RPMI8226 (cell line): Measurements from ENCODE around the gene TLR4.

ENCODE experiments used
- DNase-seq: peaks from one replicate; pipeline ENCODE4 v3.0.0-alpha.2; 2015

TLR4 gene

DNA sequence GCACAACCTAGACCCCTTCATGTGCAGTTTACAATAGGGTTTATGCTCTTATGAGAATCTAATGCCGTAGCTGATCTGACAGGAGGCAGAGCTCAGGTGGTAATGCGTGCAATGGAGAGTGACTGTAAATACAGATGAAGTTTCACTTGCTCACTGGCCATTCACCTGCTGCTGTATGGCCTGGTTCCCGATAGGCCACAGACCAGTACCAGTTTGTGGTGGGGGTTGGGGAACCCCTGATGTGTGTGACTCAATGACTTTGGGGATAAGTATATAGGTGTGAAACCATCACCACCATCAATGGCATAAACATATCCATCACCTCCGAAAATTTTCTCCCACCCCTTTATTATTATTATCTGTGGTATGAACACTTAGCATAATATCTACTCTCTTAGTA, 42.1 kb downstream of the TLR4 start:
- no peak for DNase-seq

GRCh38 chr9:117747386-117747970, 43.3 kb downstream of the TLR4 start:
- DNase-seq: no peak

DNA sequence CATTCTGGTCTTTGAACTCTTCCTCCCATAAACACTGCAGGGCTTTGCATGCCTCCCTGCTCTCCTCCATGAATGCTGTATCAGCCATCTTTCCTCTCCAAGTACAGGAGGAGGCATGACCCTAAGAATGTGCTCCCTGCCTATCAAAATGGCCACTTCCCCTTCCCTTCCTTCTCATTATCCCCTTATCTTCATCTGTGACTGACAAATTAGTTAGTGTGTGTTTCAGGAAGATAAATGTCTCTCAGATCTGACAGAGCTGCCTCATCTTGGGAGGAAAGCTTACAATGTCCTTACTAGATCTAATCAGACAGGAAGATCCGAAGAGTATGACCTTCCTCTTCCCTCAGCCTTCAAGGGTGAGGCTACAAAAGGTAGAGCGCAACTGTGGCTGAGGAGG, 46.2 kb downstream of the TLR4 start:
- DNase-seq: no peak

DNA sequence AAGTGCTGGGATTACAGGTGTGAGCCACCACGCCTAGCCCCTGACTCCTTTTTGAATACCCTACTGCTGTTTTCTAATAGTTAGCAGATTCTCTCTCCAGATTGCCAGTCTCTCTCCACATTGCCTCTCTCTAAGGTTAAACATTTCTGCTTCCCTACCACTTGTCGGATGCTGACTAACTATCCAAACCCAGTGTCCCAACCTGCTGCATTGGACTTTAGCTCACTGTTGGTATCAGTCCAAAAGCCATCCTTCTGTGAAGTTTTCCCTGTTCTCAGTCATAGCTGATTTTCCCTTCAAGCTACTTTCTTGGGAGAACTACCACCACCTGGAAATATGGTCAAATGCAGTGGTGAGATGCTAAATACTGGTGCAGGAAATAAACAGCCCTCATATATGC, 48.7 kb downstream of the TLR4 start:
- no peak for DNase-seq

GRCh38 chr9:117757561-117758190, 53.5 kb downstream of the TLR4 start:
- DNase-seq: no peak

DNA sequence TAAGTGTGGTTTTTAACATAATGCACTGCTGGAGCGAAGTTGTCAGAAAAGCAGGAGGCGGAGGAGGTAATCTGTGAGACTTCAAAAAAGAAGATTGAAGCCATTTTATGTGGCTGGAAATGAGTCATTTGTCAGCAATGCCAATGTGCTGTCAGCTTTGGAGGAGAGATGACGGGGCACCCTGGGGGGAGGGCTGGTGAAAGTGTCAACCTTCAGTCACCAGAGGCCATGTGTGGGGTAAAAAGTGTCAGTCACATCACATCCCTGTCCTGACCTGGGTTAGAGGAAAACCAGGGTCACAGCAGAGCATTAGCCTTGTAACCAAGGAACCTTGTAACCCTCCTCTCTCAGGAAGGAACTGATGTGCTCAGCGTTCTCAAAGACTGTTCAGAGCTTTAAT, 59.1 kb downstream of the TLR4 start:
- no peak for DNase-seq

DNA sequence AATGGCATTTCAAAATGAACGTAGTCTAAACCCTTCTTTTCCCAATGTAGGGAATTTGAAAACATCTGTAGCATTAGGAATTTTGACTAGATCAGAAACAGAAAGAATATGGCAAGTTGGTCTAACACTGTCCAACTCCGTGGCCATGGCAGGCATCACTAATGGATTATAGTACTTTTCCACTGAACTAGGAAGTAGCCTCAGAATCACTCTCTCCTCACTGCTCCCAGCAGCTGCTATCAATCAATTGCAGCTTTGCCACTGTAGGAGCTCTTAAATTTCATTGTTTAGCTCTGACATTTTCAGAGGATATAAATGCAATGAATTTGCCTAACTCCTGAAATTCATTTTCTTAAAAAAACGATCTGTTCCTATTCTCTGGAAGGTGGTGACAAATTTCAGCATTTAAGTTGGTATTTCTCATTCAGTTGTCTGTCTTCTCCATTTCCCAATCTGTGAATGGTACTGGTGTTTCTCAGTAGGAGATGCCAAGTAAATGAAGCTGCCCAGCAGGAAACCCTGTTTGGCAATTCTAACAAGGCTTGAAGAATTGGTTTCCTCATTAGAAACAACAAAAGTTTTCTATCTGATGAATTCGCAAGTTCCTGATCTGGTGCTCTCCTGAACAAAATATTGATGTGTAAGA, 64.7 kb downstream of the TLR4 start:
- DNase-seq: no peak

- DNase-seq: no peak
Observed at GRCh38 chr9:117771136-117771535, 66.9 kb downstream of the TLR4 start.

DNA sequence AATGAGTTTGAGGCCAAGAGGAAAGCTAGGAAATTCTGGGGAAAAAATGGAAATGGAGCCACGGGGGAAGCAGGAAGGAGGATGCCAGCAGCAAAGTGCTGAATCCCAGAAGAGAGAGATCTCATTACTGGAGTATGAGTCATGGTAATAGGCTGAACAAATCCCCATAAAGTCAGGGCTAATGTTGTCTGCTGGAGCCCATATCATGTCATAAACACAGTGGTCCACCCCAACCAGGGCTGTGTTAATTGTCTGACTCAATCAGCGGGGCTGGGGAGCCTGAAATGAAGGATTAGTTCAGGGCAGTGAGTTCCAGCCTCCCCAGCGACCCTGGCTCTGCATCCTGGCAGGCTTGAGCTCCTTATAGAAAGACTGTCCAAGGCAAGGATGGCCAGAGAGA, 68.8 kb downstream of the TLR4 start:
- DNase-seq: no peak
